Ectodermal cell (in vitro differentiated cells): ENCODE data around the gene RSRC2.
"Not testable (repeated sequence)": the region's sequence is repeated elsewhere in the genome, so short reads cannot be mapped to it uniquely, and the experiment has no call there.

Experiments used
- H3K27ac ChIP-seq: 2 replicates; pipeline ENCODE4 v1.7.0; 2013; ENCODE audit warnings: mild to moderate bottlenecking, low read depth, low read length; ENCODE audit not compliant: insufficient read depth, poor library complexity, severe bottlenecking
- H3K27me3 ChIP-seq: 2 replicates; pipeline ENCODE4 v1.7.0; 2013; ENCODE audit warnings: mild to moderate bottlenecking, low read length; ENCODE audit not compliant: insufficient read depth, control insufficient read depth, poor library complexity, severe bottlenecking
- H3K36me3 ChIP-seq: one replicate; pipeline ENCODE4 v1.7.0; 2013; ENCODE audit warnings: low read length; ENCODE audit not compliant: control insufficient read depth, insufficient read depth
- H3K4me1 ChIP-seq: one replicate; pipeline ENCODE4 v1.7.0; 2013; ENCODE audit warnings: low read length; ENCODE audit not compliant: control insufficient read depth, insufficient read depth
- H3K4me3 ChIP-seq: 2 replicates; pipeline ENCODE4 v1.7.0; 2013; ENCODE audit warnings: low read depth, low read length, control low read depth; ENCODE audit not compliant: insufficient read depth
- H3K9me3 ChIP-seq: 2 replicates; pipeline ENCODE4 v1.7.0; 2013; ENCODE audit warnings: mild to moderate bottlenecking, low read length, moderate library complexity; ENCODE audit not compliant: control insufficient read depth
- WGBS, 2 experiments: methylation state at CpG; one replicate each; pipeline ENCODE4 v1.1.7; 2013; ENCODE audit warnings: missing lambda C conversion rate in 2 of 2; 5-methylcytosine and 5-hydroxymethylcytosine counted together

The RSRC2 gene

GRCh38 chr12:122470576-122470975 is 56.2 kb downstream of the RSRC2 start:
- peaks cover 23% of the 10 kb centered on the region for H3K36me3 ChIP-seq
- not testable (repeated sequence) for H3K27me3 ChIP-seq, H3K4me1 ChIP-seq, H3K9me3 ChIP-seq, H3K27ac ChIP-seq, H3K4me3 ChIP-seq
- WGBS, 2 experiments = 91 to 96% methylated on average over 7 of the region's 7 CpGs

GRCh38 chr12:122469856-122470255 is 56.9 kb downstream of the RSRC2 start:
- H3K4me3 ChIP-seq = not testable (repeated sequence)
- 91 to 92% methylated on average over 6 of the region's 6 CpGs for WGBS, 2 experiments
- peaks cover 17% of the 10 kb centered on the region for H3K36me3 ChIP-seq

GRCh38 chr12:122467983-122468382 is 58.8 kb downstream of the RSRC2 start:
- Histone ChIP-seq H3K36me3 (no peaks in the 10 kb centered on the region), H3K27ac (no peak overlapping the region), H3K9me3 (no peaks in the 10 kb centered on the region), H3K4me3 (no peak overlapping the region), H3K27me3 (no peaks in the 10 kb centered on the region), H3K4me1 (no peaks in the 10 kb centered on the region)
- WGBS, 2 experiments = 96 to 98% methylated on average over 4 of the region's 4 CpGs

More at GRCh38 chr12:122469856-122470255, 56.9 kb downstream of the RSRC2 start:
- H3K4me1 ChIP-seq, H3K9me3 ChIP-seq, H3K27ac ChIP-seq, H3K27me3 ChIP-seq: not testable (repeated sequence)

GRCh38 chr12:122464317-122465042 is 62.3 kb downstream of the RSRC2 start:
- not testable (repeated sequence) for H3K27ac ChIP-seq, H3K4me3 ChIP-seq, H3K4me1 ChIP-seq, H3K36me3 ChIP-seq, H3K27me3 ChIP-seq, H3K9me3 ChIP-seq
- WGBS, 2 experiments = 95% methylated on average over 15 to 17 of the region's 17 CpGs

- Histone ChIP-seq H3K27ac (no peak overlapping the region), H3K36me3 (no peaks in the 10 kb centered on the region), H3K27me3 (no peaks in the 10 kb centered on the region), H3K4me1 (no peaks in the 10 kb centered on the region), H3K4me3 (no peak overlapping the region), H3K9me3 (no peaks in the 10 kb centered on the region)
- WGBS, 2 experiments = 84 to 89% methylated on average over 2 of the region's 2 CpGs
Measured at GRCh38 chr12:122460641-122461040, 66.1 kb downstream of the RSRC2 start.

GRCh38 chr12:122460061-122460460 is 66.7 kb downstream of the RSRC2 start:
- Histone ChIP-seq H3K27me3 (no peaks in the 10 kb centered on the region), H3K9me3 (no peaks in the 10 kb centered on the region), H3K4me1 (no peaks in the 10 kb centered on the region), H3K27ac (no peak overlapping the region), H3K36me3 (no peaks in the 10 kb centered on the region), H3K4me3 (no peak overlapping the region)
- 91 to 95% methylated on average over 7 of the region's 7 CpGs for WGBS, 2 experiments

- 94% methylated on average over 2 of the region's 2 CpGs for WGBS, 2 experiments
- Histone ChIP-seq H3K4me3 (no peak overlapping the region), H3K27me3 (no peaks in the 10 kb centered on the region)
Measured at GRCh38 chr12:122459211-122459610, 67.5 kb downstream of the RSRC2 start.

GRCh38 chr12:122458105-122459035 is 68.4 kb downstream of the RSRC2 start:
- Histone ChIP-seq H3K27me3 (no peaks in the 10 kb centered on the region), H3K9me3 (no peaks in the 10 kb centered on the region), H3K36me3 (no peaks in the 10 kb centered on the region), H3K4me1 (no peaks in the 10 kb centered on the region), H3K27ac (no peak overlapping the region), H3K4me3 (no peak overlapping the region)
- WGBS, 2 experiments = 93 to 95% methylated on average over 17 of the region's 17 CpGs

More at GRCh38 chr12:122459211-122459610, 67.5 kb downstream of the RSRC2 start:
- H3K4me1 ChIP-seq = no peaks in the 10 kb centered on the region
- no peaks in the 10 kb centered on the region for H3K9me3 ChIP-seq
- H3K27ac ChIP-seq = no peak overlapping the region
- no peaks in the 10 kb centered on the region for H3K36me3 ChIP-seq

- no peak overlapping the region for H3K4me3 ChIP-seq
- no peaks in the 10 kb centered on the region for H3K9me3 ChIP-seq
- 81 to 89% methylated on average over 2 of the region's 2 CpGs for WGBS, 2 experiments
- H3K27ac ChIP-seq = no peak overlapping the region
- H3K4me1 ChIP-seq = no peaks in the 10 kb centered on the region
- no peaks in the 10 kb centered on the region for H3K36me3 ChIP-seq
- no peaks in the 10 kb centered on the region for H3K27me3 ChIP-seq
Measured at GRCh38 chr12:122457627-122458026, 69.1 kb downstream of the RSRC2 start.

DNA sequence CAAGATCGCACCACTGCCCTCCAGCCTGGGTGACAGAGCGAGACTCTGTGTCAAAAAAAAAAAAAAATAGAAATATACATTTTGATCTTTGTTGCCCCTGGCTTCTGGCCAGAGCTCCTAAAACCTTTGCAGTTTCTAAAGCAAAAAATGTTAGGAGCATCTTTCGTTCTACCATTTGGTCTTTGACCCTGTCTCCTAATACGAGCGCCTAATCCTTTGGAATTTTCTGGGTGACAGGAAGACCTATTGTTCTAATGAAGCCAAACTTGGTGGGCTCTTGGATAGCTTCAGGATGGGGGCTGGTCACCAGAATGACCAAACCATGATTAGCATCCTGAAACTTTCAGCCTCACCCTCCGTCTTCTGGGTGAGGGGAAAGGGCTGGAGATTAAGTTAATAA is 72.0 kb downstream of the RSRC2 start:
- Histone ChIP-seq H3K27me3 (no peaks in the 10 kb centered on the region), H3K27ac (no peak overlapping the region), H3K9me3 (no peaks in the 10 kb centered on the region), H3K4me3 (no peak overlapping the region), H3K4me1 (no peaks in the 10 kb centered on the region), H3K36me3 (no peaks in the 10 kb centered on the region)
- 77 to 80% methylated on average over 6 of the region's 6 CpGs for WGBS, 2 experiments
